KOPT-K1 (cell line): Measurements from ENCODE around the gene FNTB.
A peak's percentile ranks its signal among the peaks of the same experiment; 100 is the strongest.

Source experiments
- H3K27ac ChIP-seq: fragments of 200-600 bp; sonication (generic); 2 replicates; pipeline ENCODE4 v1.5.1; 2016; ENCODE audit warnings: antibody characterized with exemption, mild to moderate bottlenecking, low read depth, low read length; ENCODE audit not compliant: poor library complexity, severe bottlenecking
- H3K36me3 ChIP-seq: fragments of 200-600 bp; sonication (generic); 2 replicates; pipeline ENCODE4 v1.5.1; 2017; ENCODE audit warnings: antibody characterized with exemption, mild to moderate bottlenecking, low read length, moderate library complexity; ENCODE audit not compliant: insufficient read depth
- H3K9me3 ChIP-seq: fragments of 200-600 bp; sonication (generic); 2 replicates; pipeline ENCODE4 v1.5.1; 2017; ENCODE audit warnings: antibody characterized with exemption, low read length, mild to moderate bottlenecking; ENCODE audit not compliant: insufficient read depth, poor library complexity, severe bottlenecking

FNTB gene, protein sequence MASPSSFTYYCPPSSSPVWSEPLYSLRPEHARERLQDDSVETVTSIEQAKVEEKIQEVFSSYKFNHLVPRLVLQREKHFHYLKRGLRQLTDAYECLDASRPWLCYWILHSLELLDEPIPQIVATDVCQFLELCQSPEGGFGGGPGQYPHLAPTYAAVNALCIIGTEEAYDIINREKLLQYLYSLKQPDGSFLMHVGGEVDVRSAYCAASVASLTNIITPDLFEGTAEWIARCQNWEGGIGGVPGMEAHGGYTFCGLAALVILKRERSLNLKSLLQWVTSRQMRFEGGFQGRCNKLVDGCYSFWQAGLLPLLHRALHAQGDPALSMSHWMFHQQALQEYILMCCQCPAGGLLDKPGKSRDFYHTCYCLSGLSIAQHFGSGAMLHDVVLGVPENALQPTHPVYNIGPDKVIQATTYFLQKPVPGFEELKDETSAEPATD

DNA sequence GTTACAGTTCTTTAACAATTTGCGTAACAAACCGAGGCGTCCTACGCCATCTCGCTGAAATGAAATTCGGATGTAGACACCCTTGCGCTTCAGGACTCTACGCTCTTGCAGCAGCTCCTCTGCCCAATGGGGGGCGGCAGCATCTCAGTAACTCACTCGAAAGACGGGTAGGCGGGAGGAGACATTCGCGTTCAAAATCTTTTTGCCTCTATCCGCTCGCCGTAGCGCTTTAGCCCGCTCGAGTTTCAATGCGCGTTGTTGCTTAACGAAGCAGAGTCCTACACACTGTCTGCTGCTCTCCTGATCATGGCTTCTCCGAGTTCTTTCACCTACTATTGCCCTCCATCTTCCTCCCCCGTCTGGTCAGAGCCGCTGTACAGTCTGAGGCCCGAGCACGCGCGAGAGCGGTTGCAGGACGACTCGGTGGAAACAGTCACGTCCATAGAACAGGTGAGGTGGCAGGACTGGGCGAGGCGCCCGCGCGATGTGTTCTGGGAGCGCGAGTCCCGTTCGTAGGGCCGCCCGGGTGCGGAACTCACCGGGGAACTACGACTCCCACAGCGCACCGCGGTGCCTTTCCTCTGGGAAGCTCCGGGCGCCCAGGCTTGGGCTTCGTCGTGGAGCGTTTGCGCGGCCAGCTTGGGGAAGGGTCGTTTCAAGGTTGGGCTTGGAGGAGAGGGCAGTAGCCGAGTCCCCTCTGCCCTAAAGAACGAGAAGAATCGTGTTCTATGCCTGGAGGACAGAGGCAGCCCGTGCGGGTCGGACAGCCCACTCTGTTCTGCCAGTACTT, at the start of gene FNTB:
Gene FNTB, plus strand, starts transcription at position 248 of the 790 bp plus-strand sequence. Its CDS starts 59 bp downstream, at position 307.
- Histone ChIP-seq H3K27ac (peak within 1 kb of the TSS; percentile 75), H3K36me3 (no peaks in the 10 kb centered on the region), H3K9me3 (no peaks in the 10 kb centered on the region)

DNA sequence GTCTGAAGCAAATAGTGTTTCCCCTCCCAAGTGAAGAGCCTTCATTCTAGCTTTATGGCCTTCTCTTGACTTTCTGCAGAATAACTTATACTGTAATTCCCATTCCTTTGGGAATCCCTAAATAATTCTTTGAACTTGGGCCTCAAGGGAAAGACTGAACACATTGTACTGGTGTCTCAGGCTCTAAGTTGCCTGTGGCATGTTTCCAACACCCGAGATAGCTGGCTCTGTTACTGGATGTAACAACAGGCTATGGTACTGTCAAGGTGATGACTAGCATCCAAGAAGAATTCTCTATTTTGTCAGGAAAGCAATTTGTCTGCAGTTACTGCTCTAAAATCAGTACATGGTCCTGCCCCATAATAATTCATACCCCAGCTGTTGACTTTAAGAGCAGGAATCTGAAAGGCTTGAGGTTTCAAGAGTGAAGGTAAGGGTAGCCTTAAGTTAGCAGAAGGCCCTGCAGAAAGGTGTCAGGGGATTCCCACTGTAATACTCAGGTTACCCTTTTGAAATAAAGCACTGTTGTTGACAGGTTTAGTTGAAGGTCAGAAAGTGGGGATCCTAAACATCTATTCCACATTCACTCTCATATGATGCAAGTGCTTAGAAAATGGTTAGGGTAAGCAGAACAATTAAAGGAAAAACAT, 49.4 kb upstream of the FNTB start:
- Histone ChIP-seq H3K27ac (no peak overlapping the region), H3K9me3 (no peaks in the 10 kb centered on the region), H3K36me3 (peaks cover 96% of the 10 kb centered on the region)

DNA sequence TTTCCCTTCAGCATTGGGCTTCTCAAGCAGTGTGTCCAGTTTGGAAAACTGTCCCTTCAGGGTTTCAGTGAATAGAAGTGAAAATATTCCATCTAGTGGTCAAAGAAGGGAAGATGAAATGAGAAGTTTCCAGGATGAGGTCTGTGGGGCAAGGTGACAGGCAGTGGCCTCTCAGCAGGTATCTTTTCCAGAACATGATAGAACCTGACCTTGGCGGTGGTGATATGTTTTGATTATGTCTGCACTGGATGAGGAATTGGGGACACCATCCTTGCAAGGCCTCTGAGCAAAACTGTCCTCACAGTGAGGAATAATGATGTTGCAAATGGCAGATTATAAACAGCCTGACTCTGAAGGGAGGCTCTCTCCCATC, 48.9 kb upstream of the FNTB start:
- no peaks in the 10 kb centered on the region for H3K9me3 ChIP-seq
- H3K36me3 ChIP-seq, result peaks cover 96% of the 10 kb centered on the region
- H3K27ac ChIP-seq, result no peak overlapping the region

DNA sequence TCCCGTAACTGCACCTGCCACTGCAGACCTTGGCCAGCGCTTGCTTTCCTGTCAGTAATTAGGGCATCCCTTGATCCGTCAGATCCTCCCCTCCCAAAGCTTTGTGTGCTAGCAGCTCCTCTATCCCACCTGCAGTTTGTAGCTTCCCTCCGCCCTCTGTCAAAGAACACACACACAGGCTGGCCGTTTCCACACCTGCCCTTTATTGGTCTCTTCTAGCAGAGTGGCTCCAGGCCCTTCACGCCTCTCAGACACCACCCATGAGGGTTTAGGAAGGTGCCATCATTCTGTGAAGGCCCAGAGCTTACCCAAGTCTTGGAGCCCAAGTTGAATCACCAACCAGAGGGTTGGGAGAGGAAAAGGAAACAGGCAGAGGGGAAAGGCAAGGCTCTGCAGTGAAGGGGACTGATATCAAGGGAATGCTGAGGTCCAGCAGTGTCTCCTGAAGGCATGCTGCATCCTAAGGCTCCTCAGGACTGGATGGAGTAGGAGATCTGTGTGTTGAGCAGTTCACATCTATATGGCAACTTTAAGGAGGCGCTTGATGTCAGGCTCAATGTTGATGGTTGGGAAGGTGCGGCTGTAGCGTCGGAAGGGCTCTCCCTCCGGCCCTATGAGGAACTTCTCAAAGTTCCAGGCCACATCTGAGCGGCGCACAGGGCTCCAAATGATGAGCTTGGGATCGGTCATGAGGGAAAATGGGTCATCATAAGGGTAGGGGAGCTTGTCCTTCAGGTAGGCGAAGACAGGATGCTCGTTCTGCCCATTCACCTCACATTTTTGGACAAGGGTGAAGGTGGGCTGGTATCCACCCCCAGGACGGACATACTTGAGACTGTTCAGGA, 47.5 kb upstream of the FNTB start:
- H3K27ac ChIP-seq, result no peak overlapping the region
- H3K36me3 ChIP-seq, result peaks cover 96% of the 10 kb centered on the region
- no peaks in the 10 kb centered on the region for H3K9me3 ChIP-seq

DNA sequence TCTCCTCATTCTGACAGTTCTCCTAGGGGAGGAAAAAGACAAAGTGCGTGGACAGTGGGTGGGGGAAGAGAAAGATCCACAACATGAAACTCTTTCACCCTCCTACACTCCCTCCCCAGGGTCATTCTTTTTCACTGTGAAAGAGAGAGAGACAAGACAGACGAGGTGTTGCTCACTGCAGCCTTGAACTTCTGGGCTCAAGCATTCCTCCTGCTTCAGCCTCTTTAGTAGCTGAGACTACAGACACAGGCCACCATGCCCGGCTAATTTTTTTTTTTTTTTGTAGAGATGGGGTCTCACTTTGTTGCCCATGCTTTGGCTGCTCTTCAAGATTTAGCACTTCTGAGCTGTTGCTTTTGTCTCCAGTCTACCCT, 46.9 kb upstream of the FNTB start:
- peaks cover 96% of the 10 kb centered on the region for H3K36me3 ChIP-seq
- H3K27ac ChIP-seq, result no peak overlapping the region
- H3K9me3 ChIP-seq, result no peaks in the 10 kb centered on the region

DNA sequence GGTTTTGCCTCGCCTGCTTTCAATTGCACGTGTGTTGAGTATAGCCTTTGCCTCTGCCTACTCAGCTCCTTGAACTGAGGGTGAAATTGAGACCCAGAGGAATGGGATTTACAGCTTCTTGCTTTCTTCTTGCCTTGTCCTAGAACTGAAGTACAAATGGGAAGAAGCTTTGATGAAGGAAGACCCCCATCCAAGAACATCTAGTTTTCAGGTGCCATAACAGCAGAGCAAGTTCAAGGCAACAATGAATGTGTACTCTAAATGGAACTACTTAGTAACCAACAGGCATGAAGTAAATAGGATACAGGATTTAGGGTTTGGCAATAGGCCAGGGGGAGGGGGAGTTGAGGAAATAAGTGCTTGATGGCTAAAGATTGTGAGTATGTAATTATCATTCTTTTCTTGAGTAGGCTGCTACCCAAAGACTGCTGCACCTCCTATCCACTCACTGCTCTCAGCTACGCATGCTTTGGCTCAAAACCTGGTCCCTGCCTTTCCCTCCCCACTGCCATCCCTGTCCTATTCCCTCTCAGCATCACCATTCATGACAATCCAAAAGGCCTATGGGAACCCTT, 46.3 kb upstream of the FNTB start:
- peaks cover 97% of the 10 kb centered on the region for H3K36me3 ChIP-seq
- no peaks in the 10 kb centered on the region for H3K9me3 ChIP-seq
- H3K27ac ChIP-seq, result no peak overlapping the region

DNA sequence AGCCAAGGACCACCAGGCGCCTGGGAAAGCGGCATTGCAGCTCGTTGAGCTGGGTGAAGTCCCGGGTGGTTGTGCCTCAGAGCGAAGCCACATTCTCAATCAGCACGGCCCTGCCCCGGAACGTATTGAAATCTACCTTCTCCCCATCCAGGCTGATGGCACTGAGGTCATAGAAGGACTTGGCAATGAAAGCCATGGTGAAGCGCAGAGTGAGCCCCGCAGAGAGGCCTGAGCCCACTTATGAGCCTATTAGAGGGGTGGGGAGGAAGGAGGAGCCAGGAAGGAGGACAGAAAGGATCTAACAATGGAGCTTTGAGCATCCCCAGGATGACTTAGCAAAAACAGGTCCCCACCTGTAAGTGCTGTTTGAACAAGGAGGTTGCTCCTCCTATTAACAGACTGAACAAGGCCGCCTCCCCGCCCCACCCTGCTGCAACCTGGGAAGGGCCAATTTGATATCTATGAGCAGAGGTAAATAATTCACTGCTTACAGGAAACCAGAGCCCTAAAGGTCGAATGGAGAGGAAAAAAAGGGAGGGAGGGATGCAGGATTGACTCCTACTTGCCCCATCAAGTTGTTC, 44.1 kb upstream of the FNTB start, which contains the start of gene GPX2:
Gene GPX2, minus strand, starts transcription at position 215 of the 581 bp plus-strand sequence. Its CDS starts 19 bp downstream, at position 196.
- Histone ChIP-seq H3K27ac (no peak within 1 kb of the TSS), H3K9me3 (no peaks in the 10 kb centered on the region), H3K36me3 (peaks cover 92% of the 10 kb centered on the region)

DNA sequence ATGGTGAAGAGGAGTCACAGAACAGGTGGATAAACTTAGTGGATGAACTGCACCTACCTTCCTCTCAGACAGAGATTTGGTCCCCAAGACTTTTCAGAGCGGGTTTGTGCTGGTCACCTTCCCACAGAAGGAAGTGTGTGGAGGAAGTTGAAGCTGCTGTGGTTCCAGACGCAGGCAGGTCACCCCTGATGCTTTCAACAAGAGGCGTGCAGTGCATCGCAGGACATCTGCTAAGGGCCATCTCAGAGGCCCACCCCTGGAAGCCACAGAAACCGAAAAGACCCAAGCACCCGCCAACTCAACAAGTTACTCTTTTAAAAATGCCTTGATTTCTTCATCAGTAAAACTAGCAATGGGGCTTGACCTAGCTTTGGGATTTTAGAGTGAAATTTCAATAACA, 43.1 kb upstream of the FNTB start:
- H3K27ac ChIP-seq, result no peak overlapping the region
- peaks cover 92% of the 10 kb centered on the region for H3K36me3 ChIP-seq
- no peaks in the 10 kb centered on the region for H3K9me3 ChIP-seq

DNA sequence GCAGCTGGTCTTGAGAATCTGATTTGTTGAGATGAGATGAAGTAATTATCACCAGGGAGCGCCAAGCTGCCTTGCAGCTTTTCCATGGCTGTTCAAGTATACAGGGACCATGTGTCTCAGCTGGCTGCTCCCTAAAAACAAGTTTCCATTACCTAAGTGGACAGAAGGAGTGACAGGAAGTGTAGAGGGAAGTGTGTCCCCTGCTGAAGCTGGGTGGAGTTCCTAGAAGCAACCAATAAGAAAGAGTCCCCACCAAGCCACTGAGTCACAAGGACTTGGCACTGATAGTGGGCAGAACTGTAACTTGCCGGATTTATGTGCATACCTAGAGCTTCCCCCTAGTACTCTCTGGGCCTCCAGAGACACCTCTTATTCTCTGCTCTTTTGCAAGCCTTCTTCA, 42.7 kb upstream of the FNTB start:
- H3K27ac ChIP-seq, result no peak overlapping the region
- H3K36me3 ChIP-seq, result peaks cover 92% of the 10 kb centered on the region
- no peaks in the 10 kb centered on the region for H3K9me3 ChIP-seq

DNA sequence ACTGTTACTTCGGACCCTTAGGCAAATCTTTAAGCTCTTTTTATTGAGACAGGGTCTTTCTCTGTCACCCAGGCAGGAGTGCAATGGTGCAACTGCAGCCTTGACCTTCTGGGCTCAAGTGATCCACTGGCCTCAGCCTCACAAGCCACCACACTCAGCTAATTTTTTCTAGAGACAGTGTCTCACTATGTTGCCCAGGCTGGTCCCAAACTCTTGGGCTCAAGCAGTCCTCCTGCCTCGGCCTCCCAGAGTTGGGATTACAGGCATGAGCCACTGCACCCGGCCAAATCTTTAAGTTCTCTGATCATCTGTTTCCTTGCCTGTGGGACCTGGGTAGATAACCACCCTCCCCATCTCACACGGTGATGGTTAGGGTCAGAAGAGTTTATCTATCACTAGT, 41.8 kb upstream of the FNTB start:
- Histone ChIP-seq H3K9me3 (no peaks in the 10 kb centered on the region), H3K27ac (no peak overlapping the region), H3K36me3 (peaks cover 87% of the 10 kb centered on the region)

DNA sequence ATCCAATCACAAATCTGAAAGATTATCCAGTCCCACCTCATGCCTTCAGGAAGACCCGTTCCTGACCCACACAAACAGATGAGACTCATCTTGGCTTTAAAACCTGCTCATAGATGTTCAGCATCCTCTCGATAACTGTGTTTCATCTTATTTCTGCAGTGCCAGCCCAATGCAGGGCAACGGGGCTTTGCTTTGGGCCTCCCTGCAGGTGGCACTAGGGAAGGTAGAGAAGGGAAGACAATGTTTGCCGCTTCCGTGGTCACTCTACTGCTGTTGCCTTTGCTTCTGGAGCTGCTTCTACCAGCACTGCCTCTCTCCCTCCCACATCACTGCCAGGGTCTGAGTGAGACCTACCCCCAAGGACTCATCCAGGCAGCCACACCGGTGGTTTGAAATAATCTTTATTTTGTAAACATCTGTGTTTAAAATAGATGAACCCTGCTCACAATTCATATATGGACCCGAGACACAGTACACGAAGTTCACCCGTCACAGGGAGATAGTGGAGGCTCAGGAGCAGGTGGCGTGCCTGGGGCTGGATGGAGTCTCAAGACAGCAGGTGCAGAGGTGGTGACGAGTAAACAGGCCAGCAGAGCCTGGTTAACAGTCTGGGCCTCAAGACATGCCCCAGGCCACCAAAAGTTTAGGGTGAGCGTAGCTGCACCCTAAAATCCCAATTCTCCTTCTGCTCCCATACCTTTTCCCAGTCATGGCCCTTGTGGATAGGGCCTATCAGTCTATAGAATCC, 41.1 kb upstream of the FNTB start:
- Histone ChIP-seq H3K9me3 (no peaks in the 10 kb centered on the region), H3K36me3 (peaks cover 87% of the 10 kb centered on the region), H3K27ac (no peak overlapping the region)

DNA sequence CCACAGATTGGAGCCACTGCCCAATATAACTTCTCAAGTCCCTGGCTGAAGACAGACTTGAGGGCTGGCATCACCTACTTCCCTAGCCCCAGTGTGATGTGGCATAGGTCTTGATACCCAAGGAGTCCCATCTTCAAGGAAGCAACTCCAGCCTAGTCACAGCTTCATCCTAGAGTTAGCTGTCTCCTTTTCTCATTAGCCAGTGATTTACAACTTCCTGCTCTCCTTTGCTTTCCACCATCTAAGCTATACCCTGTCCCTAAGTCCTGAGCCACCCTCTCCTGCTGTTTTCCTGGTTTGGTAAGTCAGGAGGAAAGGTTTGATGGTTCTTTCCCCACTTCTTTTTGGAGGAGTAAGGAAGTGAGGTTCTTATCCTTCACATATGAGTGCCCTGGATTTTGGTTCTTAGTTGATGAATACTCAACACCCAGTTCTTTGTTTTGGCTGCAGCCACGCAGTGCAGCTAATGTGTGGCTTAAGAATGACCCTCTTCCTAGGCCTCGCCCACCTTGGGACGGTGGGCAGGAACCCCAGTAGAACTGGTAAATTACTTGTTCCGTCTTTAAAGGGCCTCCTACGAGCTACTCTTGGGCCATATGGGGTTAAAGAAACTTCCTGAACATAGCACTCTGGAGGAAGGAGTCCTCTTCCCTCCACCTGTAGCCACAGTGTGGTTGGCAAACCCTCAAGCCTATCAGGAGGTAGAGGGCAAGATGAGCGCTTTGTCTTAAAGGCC, 40.2 kb upstream of the FNTB start:
- Histone ChIP-seq H3K27ac (peak overlapping the region; percentile 20), H3K36me3 (peaks cover 88% of the 10 kb centered on the region), H3K9me3 (no peaks in the 10 kb centered on the region)
